ENCODE measurements around the gene FUT7. TPM values are rescaled to one million over a fixed set of nuclear protein-coding genes. Genes with fewer than 3 reads are reported as not detected.

Gene FUT7
- polyA plus RNA-seq, 3 donors: 6.1 to 13.4 (median 10.5) TPM

GRCh38 chr9:137019891-137020683, 11.8 kb downstream of the FUT7 start:
- no peak for DNase-seq
- Mint-ChIP-seq H3K9me3 (peaks cover 0 to 5% (median 3%) of the 10 kb centered on the region in 7 donors), H3K36me3 (peaks cover 5 to 16% of the 10 kb centered on the region in 2 donors), H3K4me3 (no peak overlapping the region), H3K27ac (no peak overlapping the region), H3K4me1 (peaks cover 2% of the 10 kb centered on the region), H3K27me3 (ENCODE audit: low read depth in 3 of 3) (peaks cover 0 to 4% (median 0%) of the 10 kb centered on the region in 3 donors)
- H3K4me1 ChIP-seq (ENCODE audit: control insufficient read depth in 1 of 2, insufficient read depth in 2 of 2, low read length in 2 of 2): peaks cover 4 to 6% of the 10 kb centered on the region in 2 donors
- H3K9me3 ChIP-seq (replicated peaks in 1 of 2; ENCODE audit: control insufficient read depth in 1 of 2, insufficient read depth in 1 of 2, low read length in 2 of 2): no peaks in the 10 kb centered on the region
- H3K4me2 ChIP-seq (replicated peaks; ENCODE audit: extremely low read depth, low read length, poor library complexity, severe bottlenecking): no peak overlapping the region
- H3K27me3 ChIP-seq (ENCODE audit: control insufficient read depth in 2 of 2, insufficient read depth in 2 of 2, low read length in 2 of 2): no peaks in the 10 kb centered on the region
- 95% methylated on average over 31 of the region's 34 CpGs for WGBS (ENCODE audit: insufficient coverage)
- no peak overlapping the region for H3K27ac ChIP-seq (ENCODE audit: low read depth in 1 of 2, low read length in 2 of 2)
- TF ChIP-seq CTCF (IDR thresholded peaks at IDR 0.05): no peak
- H3K79me2 ChIP-seq (ENCODE audit: insufficient read depth, low read length): no peaks in the 10 kb centered on the region
- H2AFZ ChIP-seq (ENCODE audit: insufficient read depth, low read depth, low read length, poor library complexity, severe bottlenecking): no peak overlapping the region
- H3K9ac ChIP-seq (ENCODE audit: insufficient read depth, low read length, poor library complexity, severe bottlenecking): no peak overlapping the region
- no peak overlapping the region for H3K4me3 ChIP-seq (replicated peaks in 1 of 3; ENCODE audit: low read depth in 2 of 3, low read length in 3 of 3)
- no peaks in the 10 kb centered on the region for H4K20me1 ChIP-seq (ENCODE audit: insufficient read depth, low read length)
- intact Hi-C loops (cut with micrococcal nuclease): no loop called here
- H3K36me3 ChIP-seq (replicated peaks in 1 of 2; ENCODE audit: control insufficient read depth in 1 of 2, insufficient read depth in 2 of 2, low read length in 2 of 2): peaks cover 0 to 3% of the 10 kb centered on the region in 2 donors

- Histone ChIP-seq H3K9ac (ENCODE audit: insufficient read depth, low read length, poor library complexity, severe bottlenecking) (no peak overlapping the region), H4K20me1 (ENCODE audit: insufficient read depth, low read length) (no peaks in the 10 kb centered on the region), H3K36me3 (replicated peaks in 1 of 2; ENCODE audit: control insufficient read depth in 1 of 2, insufficient read depth in 2 of 2, low read length in 2 of 2) (peaks cover 0 to 3% of the 10 kb centered on the region in 2 donors), H3K27me3 (ENCODE audit: control insufficient read depth in 2 of 2, insufficient read depth in 2 of 2, low read length in 2 of 2) (no peaks in the 10 kb centered on the region), H3K4me1 (ENCODE audit: control insufficient read depth in 1 of 2, insufficient read depth in 2 of 2, low read length in 2 of 2) (peaks cover 4 to 6% of the 10 kb centered on the region in 2 donors), H3K9me3 (replicated peaks in 1 of 2; ENCODE audit: control insufficient read depth in 1 of 2, insufficient read depth in 1 of 2, low read length in 2 of 2) (no peaks in the 10 kb centered on the region), H3K79me2 (ENCODE audit: insufficient read depth, low read length) (no peaks in the 10 kb centered on the region), H2AFZ (ENCODE audit: insufficient read depth, low read depth, low read length, poor library complexity, severe bottlenecking) (no peak overlapping the region), H3K4me2 (replicated peaks; ENCODE audit: extremely low read depth, low read length, poor library complexity, severe bottlenecking) (no peak overlapping the region), H3K27ac (ENCODE audit: low read depth in 1 of 2, low read length in 2 of 2) (no peak overlapping the region), H3K4me3 (replicated peaks in 1 of 3; ENCODE audit: low read depth in 2 of 3, low read length in 3 of 3) (no peak overlapping the region)
- peaks cover 5 to 23% of the 10 kb centered on the region in 2 donors for H3K36me3 Mint-ChIP-seq
- peaks cover 0 to 8% (median 3%) of the 10 kb centered on the region in 7 donors for H3K9me3 Mint-ChIP-seq
- TF ChIP-seq CTCF (IDR thresholded peaks at IDR 0.05): no peak
- intact Hi-C loops (cut with micrococcal nuclease): no loop called here
- H3K4me3 Mint-ChIP-seq: no peak overlapping the region
- DNase-seq: no peak
- no peak overlapping the region for H3K27ac Mint-ChIP-seq
- H3K27me3 Mint-ChIP-seq (ENCODE audit: low read depth in 3 of 3): peaks cover 0 to 3% (median 0%) of the 10 kb centered on the region in 3 donors
- WGBS (ENCODE audit: insufficient coverage): 94% methylated on average over 23 of the region's 36 CpGs
- H3K4me1 Mint-ChIP-seq: peaks cover 2% of the 10 kb centered on the region
Measured at GRCh38 chr9:137018761-137019559, 12.9 kb downstream of the FUT7 start.

All from CD14-positive monocyte (primary cell).